Astrocyte (in vitro differentiated cells and primary cell): ENCODE results near the gene LEFTY1. TPM values are rescaled to one million over a fixed set of nuclear protein-coding genes. Genes with fewer than 3 reads are reported as not detected.

ENCODE experiments used
- DNase-seq: peaks from one replicate; pipeline ENCODE4 v3.0.0-alpha.2; 2010; ENCODE audit warnings: low read depth
- FAIRE-seq: peaks from 2 replicates; lab custom pipeline; 2011; peaks lifted over from hg19 to GRCh38; lab: Jason Lieb, UNC
- H2AFZ ChIP-seq: 2 replicates; pipeline ENCODE4 v1.6.0; 2012; ENCODE audit warnings: low read depth, low read length, inconsistent platforms
- H3K27ac ChIP-seq: 2 replicates; pipeline ENCODE4 v1.5.1; 2011; ENCODE audit warnings: low read depth, low read length, inconsistent platforms
- H3K27me3 ChIP-seq: 2 replicates; pipeline ENCODE4 v1.6.0; 2011; ENCODE audit warnings: low read length, inconsistent platforms; ENCODE audit not compliant: insufficient read depth
- H3K36me3 ChIP-seq: 2 replicates; pipeline ENCODE4 v1.5.1; 2011; ENCODE audit warnings: low read length, inconsistent platforms; ENCODE audit not compliant: insufficient read depth
- H3K4me1 ChIP-seq: 2 replicates; pipeline ENCODE4 v1.5.1; 2011; ENCODE audit warnings: low read length, inconsistent platforms; ENCODE audit not compliant: insufficient read depth
- H3K4me2 ChIP-seq: 2 replicates; pipeline ENCODE4 v1.6.0; 2012; ENCODE audit warnings: low read length, inconsistent platforms
- H3K4me3 ChIP-seq: 2 replicates; pipeline ENCODE4 v1.5.1; 2011; ENCODE audit warnings: low read depth, mild to moderate bottlenecking, low read length, inconsistent platforms; ENCODE audit not compliant: insufficient read depth
- H3K79me2 ChIP-seq: 2 replicates; pipeline ENCODE4 v1.6.0; 2012; ENCODE audit warnings: mild to moderate bottlenecking, low read length, inconsistent platforms; ENCODE audit not compliant: insufficient read depth
- H3K9ac ChIP-seq: 2 replicates; pipeline ENCODE4 v1.6.0; 2012; ENCODE audit warnings: mild to moderate bottlenecking, low read length, inconsistent platforms
- H3K9me3 ChIP-seq: 2 replicates; pipeline ENCODE4 v1.5.1; 2012; ENCODE audit warnings: low read depth, mild to moderate bottlenecking, low read length, inconsistent platforms; ENCODE audit not compliant: insufficient read depth
- H4K20me1 ChIP-seq: 2 replicates; pipeline ENCODE4 v1.6.0; 2012; ENCODE audit warnings: low read length, inconsistent platforms; ENCODE audit not compliant: insufficient read depth
- H3K27ac Mint-ChIP-seq: one replicate; pipeline ENCODE4 v1.8.0; 2021; ENCODE audit warnings: mild to moderate bottlenecking, mixed read lengths; ENCODE audit not compliant: unreplicated experiment
- H3K27me3 Mint-ChIP-seq: one replicate; pipeline ENCODE4 v1.8.0; 2021; ENCODE audit warnings: low read depth, mixed read lengths; ENCODE audit not compliant: unreplicated experiment
- H3K36me3 Mint-ChIP-seq: one replicate; pipeline ENCODE4 v1.8.0; 2021; ENCODE audit warnings: low read depth, mixed read lengths; ENCODE audit not compliant: unreplicated experiment
- H3K4me1 Mint-ChIP-seq: one replicate; pipeline ENCODE4 v1.8.0; 2021; ENCODE audit warnings: low read depth, mixed read lengths; ENCODE audit not compliant: unreplicated experiment
- H3K4me3 Mint-ChIP-seq: one replicate; pipeline ENCODE4 v1.8.0; 2021; ENCODE audit warnings: mild to moderate bottlenecking, moderate library complexity, mixed read lengths; ENCODE audit not compliant: unreplicated experiment
- H3K9me3 Mint-ChIP-seq: one replicate; pipeline ENCODE4 v1.8.0; 2021; ENCODE audit warnings: mild to moderate bottlenecking, mixed read lengths; ENCODE audit not compliant: unreplicated experiment
- EZH2 ChIP-seq: IDR thresholded peaks from 2 replicates; pipeline ENCODE4 v1.6.1; 2012; ENCODE audit warnings: mild to moderate bottlenecking, low read length, inconsistent platforms; ENCODE audit not compliant: insufficient read depth
- total RNA-seq: library from RNA; stranded (reverse); gene quantifications from 2 replicates; pipeline ENCODE4 v1.2.1, GENCODE V29; 2021
- TF ChIP-seq, protein P1 (sequence below): IDR thresholded peaks from 2 replicates; pipeline ENCODE4 v1.5.1; 2011; ENCODE audit warnings: low read depth, mild to moderate bottlenecking, inconsistent platforms, low read length, moderate library complexity; ENCODE audit not compliant: insufficient read depth

Gene LEFTY1
- total RNA-seq, 1 donor from 2014 or later: 4.2 TPM

DNA sequence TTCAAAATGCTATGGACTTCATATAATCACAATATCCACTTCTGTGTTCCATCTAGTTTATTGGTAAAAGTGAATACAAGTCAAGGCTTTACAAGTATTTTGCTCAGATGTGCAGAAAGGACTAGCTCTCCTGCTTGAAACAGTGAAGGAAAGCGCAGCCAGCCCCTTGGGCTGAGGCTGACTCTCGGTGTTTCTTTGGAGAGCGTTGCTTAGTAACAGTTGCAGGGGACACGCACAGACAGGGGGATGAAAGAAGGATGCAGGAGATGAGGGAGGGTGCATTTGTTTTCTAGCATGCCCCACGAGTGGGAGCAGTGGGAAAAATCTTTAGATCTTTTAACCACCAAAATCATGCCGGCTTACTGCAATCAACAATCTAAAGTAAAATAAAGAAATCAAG lies 26.0 kb upstream of the LEFTY1 start:
- H3K4me2 ChIP-seq: no peak overlapping the region
- no peaks in the 10 kb centered on the region for H4K20me1 ChIP-seq
- H3K4me3 Mint-ChIP-seq: peak overlapping the region; percentile 47
- H3K27ac Mint-ChIP-seq: peak overlapping the region; percentile 1
- H3K4me1 Mint-ChIP-seq: peaks cover 4% of the 10 kb centered on the region
- H3K9me3 ChIP-seq: no peaks in the 10 kb centered on the region
- H3K27ac ChIP-seq: no peak overlapping the region
- no peak overlapping the region for H3K9ac ChIP-seq
- FAIRE-seq: no peak
- no peaks in the 10 kb centered on the region for H3K27me3 ChIP-seq
- DNase-seq: no peak
- no peaks in the 10 kb centered on the region for H3K79me2 ChIP-seq
- peaks cover 6% of the 10 kb centered on the region for H3K4me1 ChIP-seq
- H3K27me3 Mint-ChIP-seq: peaks cover 4% of the 10 kb centered on the region
- no peak overlapping the region for H2AFZ ChIP-seq
- no peak for TF ChIP-seq EZH2
- TF ChIP-seq, protein P1, sequence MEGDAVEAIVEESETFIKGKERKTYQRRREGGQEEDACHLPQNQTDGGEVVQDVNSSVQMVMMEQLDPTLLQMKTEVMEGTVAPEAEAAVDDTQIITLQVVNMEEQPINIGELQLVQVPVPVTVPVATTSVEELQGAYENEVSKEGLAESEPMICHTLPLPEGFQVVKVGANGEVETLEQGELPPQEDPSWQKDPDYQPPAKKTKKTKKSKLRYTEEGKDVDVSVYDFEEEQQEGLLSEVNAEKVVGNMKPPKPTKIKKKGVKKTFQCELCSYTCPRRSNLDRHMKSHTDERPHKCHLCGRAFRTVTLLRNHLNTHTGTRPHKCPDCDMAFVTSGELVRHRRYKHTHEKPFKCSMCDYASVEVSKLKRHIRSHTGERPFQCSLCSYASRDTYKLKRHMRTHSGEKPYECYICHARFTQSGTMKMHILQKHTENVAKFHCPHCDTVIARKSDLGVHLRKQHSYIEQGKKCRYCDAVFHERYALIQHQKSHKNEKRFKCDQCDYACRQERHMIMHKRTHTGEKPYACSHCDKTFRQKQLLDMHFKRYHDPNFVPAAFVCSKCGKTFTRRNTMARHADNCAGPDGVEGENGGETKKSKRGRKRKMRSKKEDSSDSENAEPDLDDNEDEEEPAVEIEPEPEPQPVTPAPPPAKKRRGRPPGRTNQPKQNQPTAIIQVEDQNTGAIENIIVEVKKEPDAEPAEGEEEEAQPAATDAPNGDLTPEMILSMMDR: no peak
- H3K9me3 Mint-ChIP-seq: no peaks in the 10 kb centered on the region
- peaks cover 22% of the 10 kb centered on the region for H3K36me3 Mint-ChIP-seq
- no peak overlapping the region for H3K4me3 ChIP-seq
- H3K36me3 ChIP-seq: peaks cover 3% of the 10 kb centered on the region

DNA sequence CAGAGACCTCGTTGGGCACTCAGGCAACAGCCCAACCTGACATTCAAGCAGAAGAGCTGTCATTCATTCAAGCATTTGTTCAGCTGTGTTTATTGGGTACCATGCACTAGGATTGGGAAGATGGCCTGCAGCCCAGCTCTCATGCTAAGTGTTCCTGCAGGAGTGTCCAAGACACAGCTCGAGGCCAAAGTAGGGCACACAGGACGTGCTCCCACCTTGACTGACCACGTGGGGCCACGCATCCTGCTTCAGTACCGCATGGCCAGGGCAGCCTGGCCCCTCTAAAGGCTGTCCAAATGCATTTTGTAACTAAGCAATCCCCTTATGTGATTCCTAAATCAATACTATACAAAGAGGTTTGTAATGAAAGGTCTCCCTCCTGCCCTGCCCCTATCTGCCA lies 25.4 kb upstream of the LEFTY1 start:
- no peak overlapping the region for H3K4me2 ChIP-seq
- no peak overlapping the region for H3K9ac ChIP-seq
- no peak overlapping the region for H2AFZ ChIP-seq
- H3K9me3 Mint-ChIP-seq: no peaks in the 10 kb centered on the region
- H3K36me3 ChIP-seq: peaks cover 3% of the 10 kb centered on the region
- FAIRE-seq (no peak), DNase-seq (no peak)
- H3K36me3 Mint-ChIP-seq: peaks cover 18% of the 10 kb centered on the region
- peaks cover under 1% of the 10 kb centered on the region for H3K4me1 ChIP-seq
- peaks cover 7% of the 10 kb centered on the region for H3K27me3 Mint-ChIP-seq
- H3K4me3 ChIP-seq: no peak overlapping the region
- H3K4me3 Mint-ChIP-seq: no peak overlapping the region
- H3K27me3 ChIP-seq: no peaks in the 10 kb centered on the region
- H3K79me2 ChIP-seq: no peaks in the 10 kb centered on the region
- TF ChIP-seq, protein P1: no peak
- TF ChIP-seq EZH2: no peak
- no peak overlapping the region for H3K27ac ChIP-seq
- H3K9me3 ChIP-seq: no peaks in the 10 kb centered on the region
- H4K20me1 ChIP-seq: no peaks in the 10 kb centered on the region
- H3K4me1 Mint-ChIP-seq: peaks cover 4% of the 10 kb centered on the region
- no peak overlapping the region for H3K27ac Mint-ChIP-seq

DNA sequence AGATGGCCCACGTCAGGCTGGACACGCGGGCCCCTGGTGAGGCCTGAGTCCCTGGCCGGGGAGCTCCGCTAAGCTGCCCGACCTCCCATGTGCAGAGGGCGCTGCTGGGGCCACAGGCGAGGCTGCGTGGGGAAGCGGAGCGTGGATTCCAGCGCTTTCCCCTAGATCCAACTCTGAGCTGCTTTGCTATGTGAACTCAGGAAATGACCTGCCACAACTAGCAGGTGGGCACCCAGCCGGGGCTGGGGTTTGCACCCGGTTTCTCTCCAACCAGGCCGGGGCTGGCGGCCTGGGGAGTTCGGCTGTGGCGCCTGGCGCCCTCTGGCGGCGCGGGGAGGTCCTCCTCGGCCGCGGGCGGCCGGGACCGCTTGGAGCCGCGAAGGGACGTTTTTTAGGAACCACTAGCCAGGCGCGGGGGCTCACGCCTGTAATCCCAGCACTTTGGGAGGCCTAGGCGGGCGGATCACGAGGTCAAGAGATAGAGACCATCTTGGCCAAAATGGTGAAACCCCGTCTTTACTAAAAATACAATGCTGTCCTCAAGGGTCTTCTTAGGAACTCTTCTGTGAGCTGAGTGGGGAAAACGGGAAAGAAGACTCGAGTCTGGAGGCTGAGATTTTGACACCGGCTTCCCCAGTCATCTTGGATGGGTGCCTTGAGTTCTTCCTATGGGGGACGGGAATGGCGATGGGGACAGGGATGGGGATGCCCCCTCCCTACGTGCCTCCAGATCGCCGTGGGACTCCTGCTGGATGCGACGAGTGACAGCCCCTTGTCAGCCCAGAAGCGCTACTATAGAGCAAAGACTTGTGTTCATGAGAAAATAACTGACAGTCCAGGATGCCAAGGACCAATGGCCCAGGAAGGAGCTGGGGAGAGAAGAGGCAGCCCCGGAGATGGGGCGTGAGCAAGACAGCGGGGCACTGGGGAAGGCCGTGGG lies 22.5 kb upstream of the LEFTY1 start:
- H3K4me3 ChIP-seq: no peak overlapping the region
- DNase-seq (no peak), FAIRE-seq (no peak)
- Mint-ChIP-seq H3K27ac (no peak overlapping the region), H3K9me3 (no peaks in the 10 kb centered on the region), H3K4me1 (peaks cover 4% of the 10 kb centered on the region), H3K4me3 (no peak overlapping the region), H3K27me3 (peaks cover 15% of the 10 kb centered on the region), H3K36me3 (peaks cover 2% of the 10 kb centered on the region)
- no peaks in the 10 kb centered on the region for H3K79me2 ChIP-seq
- peak overlapping the region; percentile 64 for H2AFZ ChIP-seq
- TF ChIP-seq, protein P1: peak; percentile 54
- no peak for TF ChIP-seq EZH2
- H3K4me1 ChIP-seq: no peaks in the 10 kb centered on the region
- peak overlapping the region; percentile 33 for H3K9ac ChIP-seq
- H3K4me2 ChIP-seq: peak overlapping the region; percentile 75
- H3K27ac ChIP-seq: no peak overlapping the region
- H3K27me3 ChIP-seq: no peaks in the 10 kb centered on the region
- no peaks in the 10 kb centered on the region for H4K20me1 ChIP-seq
- no peaks in the 10 kb centered on the region for H3K9me3 ChIP-seq
- H3K36me3 ChIP-seq: no peaks in the 10 kb centered on the region
